ENCODE measurements around the gene AP4S1.

DNA sequence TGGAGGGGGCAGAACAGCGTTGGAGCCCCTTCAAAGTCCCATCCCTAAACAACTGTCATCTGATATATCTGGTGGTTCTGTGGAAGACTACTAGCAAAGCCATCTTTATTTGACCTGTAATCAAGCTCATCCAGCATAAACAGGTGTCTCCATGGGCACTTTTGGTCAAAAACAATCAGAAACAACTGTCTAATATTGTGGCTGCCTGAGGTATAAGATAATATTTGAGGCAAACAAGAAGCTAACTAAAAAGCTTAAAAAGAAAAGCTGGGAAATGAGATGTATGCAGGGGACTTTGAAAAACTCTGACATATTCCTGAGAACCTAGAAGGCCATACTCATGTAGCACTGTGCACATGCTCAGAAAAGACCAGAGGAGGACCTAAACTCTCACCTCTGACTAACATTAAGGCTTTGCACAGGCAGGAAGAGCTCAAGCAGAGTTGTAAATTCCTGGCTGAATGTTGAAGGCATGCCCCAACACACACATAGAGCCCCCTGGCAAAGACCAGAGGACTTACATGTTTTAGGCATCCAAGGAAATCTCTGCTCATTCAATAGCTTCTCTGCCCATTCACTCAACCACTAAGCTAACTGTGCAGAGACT, 27.2 kb upstream of the AP4S1 start:
- TF ChIP-seq, protein P1, sequence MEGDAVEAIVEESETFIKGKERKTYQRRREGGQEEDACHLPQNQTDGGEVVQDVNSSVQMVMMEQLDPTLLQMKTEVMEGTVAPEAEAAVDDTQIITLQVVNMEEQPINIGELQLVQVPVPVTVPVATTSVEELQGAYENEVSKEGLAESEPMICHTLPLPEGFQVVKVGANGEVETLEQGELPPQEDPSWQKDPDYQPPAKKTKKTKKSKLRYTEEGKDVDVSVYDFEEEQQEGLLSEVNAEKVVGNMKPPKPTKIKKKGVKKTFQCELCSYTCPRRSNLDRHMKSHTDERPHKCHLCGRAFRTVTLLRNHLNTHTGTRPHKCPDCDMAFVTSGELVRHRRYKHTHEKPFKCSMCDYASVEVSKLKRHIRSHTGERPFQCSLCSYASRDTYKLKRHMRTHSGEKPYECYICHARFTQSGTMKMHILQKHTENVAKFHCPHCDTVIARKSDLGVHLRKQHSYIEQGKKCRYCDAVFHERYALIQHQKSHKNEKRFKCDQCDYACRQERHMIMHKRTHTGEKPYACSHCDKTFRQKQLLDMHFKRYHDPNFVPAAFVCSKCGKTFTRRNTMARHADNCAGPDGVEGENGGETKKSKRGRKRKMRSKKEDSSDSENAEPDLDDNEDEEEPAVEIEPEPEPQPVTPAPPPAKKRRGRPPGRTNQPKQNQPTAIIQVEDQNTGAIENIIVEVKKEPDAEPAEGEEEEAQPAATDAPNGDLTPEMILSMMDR (IDR thresholded peaks at IDR 0.05): no peak
- no peak for TF ChIP-seq POLR2A (IDR thresholded peaks at IDR 0.05)
